ENCODE results near the gene MCAM.

MCAM gene

DNA sequence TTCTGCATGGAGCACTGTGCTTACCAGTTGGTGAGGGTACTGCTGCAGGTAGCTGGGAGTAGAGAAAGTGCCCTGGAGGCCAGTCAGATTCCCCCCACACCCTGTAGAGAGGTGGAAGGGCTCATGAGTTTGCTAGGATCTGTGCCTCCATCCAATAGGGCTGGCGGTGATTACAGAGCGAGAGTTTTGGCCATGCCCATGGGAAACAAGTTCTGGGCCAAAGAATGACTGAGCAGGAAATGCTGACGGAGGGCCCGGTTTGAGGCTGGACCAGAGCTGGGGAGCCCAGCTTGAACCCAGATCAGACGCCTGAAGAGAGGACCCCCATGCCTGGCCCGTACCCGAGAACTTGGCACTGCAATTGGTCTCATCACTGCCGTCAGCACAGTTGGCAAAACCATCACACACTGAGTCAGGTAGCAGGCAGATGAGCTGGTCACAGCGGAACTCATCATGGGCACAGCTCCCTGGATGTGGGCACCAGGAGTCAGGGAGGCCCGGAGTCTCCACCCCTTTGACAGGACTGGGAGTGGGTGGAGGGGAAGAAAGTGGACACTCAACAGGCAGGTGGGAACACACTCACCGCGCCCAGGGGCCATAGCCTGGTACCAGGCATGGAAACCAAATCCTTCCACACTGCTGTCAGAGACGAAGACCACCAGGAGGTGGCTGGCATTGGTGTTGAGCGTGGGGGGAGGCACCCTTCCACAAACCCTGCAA lies 27.5 kb upstream of the MCAM start:
- DNase-seq (ENCODE audit: low read depth in 2 of 2), result no peak

DNA sequence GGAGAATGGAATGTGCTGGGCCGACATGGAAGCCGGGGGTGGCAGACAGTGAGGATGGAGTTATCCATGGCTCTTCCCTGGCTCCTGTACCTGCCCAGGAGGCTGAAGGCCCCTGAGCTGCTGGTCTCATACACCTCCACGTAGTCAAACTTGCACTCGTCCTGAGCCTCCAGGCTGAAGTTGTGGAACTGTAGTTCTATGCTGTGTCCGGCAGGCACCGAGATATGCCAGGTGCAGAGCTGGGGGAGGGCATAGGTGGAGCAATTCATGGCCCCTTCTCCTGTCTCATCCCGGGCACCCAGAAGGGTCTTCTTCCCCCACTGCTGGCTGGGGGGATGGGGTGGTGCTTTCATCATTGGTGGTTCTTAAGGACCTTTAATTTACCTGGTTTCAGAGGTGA lies 26.8 kb upstream of the MCAM start:
- DNase-seq (ENCODE audit: low read depth in 2 of 2), result no peak

DNA sequence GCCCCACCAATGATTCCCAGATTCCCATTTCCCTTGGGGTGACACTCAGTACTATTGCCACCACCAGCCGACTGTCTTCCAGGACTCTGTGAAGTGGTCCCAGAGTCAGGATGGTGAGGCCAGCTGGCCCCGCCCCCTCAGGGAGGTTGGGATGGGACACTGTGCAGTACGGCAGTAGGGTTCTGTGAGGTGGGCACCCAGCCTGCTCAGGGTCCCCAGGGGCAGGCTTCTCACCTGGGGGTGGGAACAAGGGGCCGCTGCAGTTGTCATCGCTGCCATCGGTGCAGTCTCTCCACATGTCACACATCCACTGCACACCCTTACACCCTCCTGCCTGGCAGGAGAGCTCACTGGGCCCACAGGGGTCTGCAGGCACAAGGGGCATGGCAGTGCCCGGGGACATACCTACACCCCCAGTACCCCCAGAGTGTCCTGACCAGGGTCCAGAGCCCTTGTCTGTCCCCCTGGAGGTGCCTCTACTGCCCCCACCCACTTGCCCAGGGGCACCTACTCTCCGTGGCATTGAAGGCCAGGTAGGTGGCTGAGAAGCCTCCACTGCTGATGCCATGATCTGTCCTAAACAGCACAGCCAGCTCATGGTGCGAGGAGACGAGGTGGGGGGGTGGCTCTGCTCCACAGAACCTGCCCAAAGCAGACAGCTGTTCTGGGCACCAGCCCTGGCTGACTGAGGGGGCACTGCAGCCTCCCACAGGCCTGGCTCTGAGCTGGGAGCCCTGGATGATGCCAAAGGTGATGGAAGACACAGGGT lies 25.6 kb upstream of the MCAM start:
- DNase-seq (ENCODE audit: low read depth in 2 of 2), result no peak

DNA sequence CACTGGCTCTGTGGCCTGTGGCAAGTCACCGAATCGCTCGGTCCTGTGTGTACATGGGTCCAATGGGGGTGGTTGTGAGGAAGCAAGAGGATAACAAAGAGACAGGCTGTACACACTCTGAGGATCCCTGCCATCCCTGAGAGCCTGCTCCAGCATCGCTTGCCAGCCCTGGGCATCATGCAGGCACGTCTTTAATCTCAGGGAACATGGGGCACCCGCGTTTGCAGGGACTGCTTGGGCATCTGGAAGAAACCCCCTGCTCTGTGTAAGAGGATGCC lies 25.0 kb upstream of the MCAM start:
- DNase-seq (ENCODE audit: low read depth in 2 of 2), result no peak

DNA sequence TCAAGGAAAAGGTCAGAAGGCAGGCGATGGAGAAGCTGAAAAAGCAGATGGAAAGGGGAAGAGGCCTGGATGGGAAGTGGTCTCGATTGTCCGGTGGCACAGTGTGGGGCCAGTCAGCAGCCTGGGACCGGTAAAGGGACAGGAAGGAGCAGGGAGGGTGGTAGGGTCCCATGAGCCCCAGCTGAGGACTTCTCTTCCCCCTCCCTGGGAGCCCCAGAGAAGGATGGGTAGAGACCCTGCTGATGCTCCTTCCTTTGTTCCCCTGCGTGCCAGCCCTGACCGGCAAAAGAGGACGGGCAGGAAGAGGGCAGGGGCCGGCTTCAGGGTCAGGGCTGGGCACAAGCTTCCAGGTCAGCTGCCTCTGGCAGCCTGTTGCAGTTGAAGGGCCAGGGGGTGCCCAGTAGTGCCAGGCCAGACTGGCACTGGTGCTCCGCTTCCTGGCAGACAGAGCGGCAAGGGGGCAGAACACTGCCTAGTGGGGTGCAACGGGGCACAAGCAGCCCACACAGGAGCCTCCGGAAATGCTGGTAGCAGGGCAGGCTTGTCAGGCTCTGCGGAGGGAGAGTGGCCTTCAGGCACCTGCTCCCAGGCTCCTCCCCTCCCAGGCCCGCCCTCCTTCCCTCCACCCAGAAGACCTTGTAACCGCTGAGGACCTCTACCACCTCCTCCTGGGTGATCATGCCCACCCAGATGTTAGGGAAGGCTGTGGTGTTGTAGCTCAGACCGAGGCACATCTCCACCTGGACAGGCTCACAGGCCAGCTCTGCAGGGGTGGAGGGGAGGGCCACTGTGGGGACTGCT lies 24.5 kb upstream of the MCAM start:
- DNase-seq (ENCODE audit: low read depth in 2 of 2), result no peak

DNA sequence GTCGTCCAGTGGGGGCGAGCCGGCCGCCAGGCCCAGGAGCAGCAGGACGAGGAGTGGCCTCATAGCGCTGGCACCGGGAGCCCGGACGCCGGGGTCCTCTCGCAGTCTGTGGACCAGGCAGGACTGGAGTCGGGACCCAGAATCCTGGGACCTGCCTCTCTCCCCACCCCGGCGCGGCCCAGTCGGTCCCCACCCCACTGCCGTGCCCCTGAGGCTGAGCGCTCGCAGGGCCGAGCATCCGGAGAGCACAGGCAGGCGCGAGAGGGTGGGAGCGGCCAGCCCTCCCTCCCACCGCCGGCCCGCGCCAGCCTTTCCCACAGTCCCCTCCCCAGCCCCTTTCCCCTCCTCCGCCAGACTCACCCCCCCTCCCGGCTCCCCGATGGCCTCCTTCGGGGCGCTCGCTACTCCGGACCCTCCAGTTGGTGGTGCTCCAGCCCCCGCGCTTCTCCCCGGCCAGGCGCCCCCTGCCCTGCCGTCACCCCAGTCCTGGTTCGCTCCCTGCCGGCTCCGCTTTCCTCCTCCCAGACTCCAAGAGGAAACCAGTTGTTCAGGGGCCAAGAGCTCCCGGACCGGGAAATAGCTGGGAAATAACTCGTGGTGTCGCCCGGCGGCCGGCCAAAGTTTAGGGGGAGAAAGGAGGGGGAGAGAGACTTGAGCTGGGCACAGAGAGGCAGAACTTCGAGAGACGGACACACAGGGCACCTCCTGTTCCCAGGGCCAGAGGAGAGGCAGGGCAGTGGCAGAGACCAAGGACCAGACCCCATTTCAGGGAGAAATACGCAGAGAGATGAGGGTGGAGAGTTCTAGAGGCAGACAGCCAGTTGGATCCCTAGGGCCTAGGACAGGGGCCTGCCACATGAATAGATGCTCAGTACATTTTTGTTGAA lies 23.6 kb upstream of the MCAM start, which contains the start of gene C1QTNF5:
C1QTNF5 (minus strand) TSS at position 549 of the 887 bp plus-strand sequence; CDS start at position 63, 486 bp downstream.
- DNase-seq (ENCODE audit: low read depth in 2 of 2), result no peak

DNA sequence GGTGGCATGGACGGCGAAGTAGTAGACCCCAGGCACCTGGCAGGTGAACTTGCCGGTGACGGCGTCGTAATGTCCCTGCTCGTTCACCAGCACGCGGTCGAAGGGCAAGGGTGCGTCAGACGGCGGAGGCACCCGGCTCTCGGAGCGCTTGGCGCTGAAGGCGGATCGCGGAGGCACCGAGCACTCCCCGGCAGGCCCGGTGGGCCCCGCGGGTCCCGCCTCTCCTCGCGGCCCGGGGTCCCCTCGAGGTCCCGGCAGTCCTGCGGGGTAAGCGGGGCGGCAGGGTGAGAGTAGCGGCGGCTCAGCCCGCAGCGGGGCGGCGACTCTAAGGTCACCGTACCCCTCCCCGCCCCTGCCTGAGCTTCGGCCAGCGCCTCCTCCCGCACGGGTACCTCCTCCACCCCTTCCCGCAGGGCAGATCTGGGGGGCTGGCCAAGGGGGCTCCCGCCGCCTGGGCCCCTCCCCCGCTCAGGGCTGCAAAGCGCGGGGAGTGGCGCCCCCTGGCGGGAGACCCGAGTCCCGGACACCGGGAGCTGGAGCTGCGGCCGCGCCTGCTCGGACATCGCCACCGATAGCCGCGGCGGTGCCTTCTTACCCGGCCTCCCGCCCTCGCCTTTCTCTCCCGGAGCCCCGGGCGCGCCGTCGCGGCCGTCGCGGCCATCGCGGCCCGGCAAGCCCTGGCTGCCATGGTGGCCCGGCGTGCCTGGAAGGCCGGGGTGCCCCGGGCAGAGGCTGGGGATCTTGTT lies 22.8 kb upstream of the MCAM start:
- no peak for DNase-seq (ENCODE audit: low read depth in 2 of 2)

DNA sequence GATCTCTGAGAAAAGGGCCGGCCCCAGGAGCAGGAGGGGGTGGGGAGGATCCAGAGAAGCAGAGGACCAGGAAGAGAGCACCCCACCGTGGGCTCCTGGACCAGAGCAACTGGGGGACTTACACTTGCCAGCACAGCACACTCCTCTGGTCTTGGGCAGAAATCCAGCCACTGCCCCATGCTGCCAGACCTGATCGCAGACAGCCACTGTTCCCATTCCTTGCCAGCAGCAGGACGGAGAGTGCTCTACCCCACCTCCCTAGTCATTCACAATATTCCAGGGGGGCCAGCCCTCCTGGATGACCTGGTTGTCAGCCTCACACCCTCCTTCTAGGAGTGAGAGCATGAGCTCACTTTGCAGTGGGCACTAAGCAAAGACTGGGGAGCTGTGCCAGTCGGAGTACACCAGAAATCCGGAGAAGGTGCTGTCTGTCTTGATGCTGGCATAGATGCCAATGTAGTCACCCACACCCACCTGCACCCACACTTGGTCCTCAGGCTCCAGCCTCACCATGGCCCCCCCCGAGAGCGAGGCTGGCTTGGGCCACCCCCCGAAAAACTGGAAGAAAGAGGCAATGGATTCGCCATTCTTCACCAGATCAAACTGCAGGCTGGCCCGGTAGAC lies 22.1 kb upstream of the MCAM start:
- DNase-seq (ENCODE audit: low read depth in 2 of 2), result no peak

DNA sequence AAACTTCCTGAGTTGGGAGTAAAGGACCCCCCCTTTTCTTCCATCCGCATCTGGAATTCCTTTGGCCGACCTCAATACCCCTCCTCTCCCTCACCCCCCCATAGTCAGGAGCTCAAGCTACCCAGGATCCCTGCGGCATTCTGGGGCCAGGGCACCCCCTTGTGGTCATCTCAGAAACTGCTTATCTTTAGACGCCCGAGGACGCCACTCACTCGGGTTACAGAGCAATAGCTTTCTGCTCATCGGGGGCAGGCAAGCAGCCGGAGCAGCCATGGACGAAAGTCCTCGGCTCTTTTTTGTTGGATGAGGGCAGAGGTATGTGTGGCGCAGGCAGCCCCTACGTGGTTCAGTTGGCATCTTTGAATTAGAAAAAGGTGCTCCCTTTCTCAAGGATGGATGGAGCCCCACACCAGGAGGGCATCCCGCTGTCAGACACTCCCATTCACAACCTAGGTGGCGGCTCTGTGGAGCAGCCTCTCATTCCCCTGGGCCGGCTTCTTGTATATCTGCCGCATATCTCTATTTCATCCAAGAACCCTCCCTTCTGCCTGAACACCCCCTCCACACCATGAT lies 21.5 kb upstream of the MCAM start:
- peak in 1 of 2 donors; percentile 58 for DNase-seq (ENCODE audit: low read depth in 2 of 2)

DNA sequence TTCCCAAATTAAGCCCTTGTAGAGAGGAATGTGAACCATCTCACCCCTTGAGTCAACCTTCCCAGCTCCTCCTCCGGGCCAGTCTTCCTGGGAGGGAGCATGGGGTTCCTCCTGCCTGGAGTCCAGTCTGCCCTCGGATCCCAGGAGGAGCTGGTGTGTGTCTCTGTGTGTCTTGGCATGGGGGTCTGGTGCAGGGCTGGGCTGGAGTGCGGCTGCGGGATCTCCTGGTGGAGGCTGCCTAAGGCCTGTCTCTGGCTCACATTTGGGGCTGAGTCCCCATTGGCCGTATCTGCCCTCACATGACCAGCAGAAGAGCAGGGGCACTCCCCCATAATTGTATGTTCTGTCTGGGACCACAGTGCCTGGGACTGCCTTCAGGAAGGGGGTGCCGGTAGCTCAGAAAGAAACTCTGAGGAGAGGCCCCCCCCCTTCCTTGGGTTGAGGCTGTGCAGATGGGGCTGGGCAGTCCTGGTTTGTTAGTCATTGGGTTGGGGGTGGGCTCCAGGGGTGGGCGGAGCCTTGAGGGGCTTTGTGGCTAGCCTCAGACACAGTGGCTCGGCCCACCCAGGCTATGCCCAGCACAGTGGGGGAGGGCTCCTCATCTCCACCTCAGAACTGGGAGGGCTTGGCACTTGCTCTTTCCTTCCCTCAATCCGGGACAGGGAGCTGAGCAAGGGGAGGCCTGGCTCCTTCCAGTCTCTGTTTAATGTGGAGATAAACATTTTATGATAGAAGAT lies 20.8 kb upstream of the MCAM start:
- DNase-seq (ENCODE audit: low read depth in 2 of 2), result no peak

DNA sequence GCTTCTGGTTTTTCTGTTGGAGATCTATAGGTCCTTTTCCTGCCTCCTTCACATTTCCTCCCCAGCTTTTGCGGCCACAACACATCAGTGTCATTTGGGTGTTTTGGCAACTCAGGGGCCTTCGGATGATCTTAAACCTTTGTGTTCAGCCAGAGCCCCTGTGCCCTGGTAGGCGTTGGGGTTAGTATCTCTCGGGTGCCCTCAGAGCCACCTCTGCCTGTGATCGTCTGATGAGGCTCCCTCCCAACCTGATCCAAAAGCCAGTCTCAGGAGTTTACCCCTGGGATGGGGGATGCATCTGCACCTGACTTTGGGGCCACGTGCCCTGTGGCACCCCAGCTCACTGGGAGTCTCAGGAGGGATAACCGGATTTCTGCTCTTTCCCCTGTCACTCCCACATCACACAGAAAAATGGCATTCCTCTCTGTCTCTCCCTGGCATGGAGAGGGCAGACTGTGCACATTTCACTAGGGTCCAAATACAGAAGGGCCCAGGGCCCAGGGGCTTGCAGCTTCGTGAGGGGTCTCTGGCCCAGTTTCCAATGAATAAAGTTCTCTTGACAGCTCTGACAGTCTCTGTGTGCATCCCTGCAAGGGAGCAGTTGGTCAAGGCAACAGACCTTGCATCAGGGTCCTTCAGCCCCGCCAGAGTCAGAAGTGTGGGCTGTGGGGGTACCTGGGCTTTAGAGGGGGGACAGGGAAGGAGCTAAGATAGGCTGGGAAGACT lies 20.0 kb upstream of the MCAM start:
- DNase-seq (ENCODE audit: low read depth in 2 of 2), result no peak

DNA sequence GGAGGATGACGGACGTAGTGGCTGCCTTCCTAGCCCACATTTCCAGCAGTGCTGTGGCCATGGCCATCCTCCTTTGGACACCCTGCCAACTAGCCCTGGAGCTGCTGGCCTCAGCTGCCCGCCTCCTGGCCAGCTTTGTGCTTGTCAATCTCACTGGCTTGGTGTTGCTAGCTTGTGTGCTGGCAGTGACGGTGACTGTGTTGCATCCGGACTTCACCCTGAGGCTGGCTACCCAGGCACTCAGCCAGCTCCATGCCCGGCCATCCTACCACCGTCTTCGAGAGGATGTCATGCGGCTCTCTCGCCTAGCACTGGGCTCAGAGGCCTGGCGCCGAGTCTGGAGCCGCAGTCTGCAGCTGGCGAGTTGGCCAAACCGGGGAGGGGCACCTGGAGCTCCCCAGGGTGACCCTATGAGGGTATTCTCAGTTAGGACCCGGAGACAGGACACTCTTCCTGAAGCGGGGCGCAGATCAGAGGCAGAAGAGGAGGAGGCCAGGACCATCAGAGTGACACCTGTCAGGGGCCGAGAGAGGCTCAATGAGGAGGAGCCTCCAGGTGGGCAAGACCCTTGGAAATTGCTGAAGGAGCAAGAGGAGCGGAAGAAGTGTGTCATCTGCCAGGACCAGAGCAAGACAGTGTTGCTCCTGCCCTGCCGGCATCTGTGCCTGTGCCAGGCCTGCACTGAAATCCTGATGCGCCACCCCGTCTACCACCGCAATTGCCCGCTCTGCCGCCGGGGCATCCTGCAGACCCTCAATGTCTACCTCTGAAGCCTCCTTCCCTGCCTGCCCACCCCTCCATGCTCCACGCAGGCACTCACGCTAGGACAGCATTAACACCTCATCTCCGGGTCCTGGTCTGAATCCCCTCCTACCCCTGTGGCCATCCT lies 19.0 kb upstream of the MCAM start:
- no peak for DNase-seq (ENCODE audit: low read depth in 2 of 2)

DNA sequence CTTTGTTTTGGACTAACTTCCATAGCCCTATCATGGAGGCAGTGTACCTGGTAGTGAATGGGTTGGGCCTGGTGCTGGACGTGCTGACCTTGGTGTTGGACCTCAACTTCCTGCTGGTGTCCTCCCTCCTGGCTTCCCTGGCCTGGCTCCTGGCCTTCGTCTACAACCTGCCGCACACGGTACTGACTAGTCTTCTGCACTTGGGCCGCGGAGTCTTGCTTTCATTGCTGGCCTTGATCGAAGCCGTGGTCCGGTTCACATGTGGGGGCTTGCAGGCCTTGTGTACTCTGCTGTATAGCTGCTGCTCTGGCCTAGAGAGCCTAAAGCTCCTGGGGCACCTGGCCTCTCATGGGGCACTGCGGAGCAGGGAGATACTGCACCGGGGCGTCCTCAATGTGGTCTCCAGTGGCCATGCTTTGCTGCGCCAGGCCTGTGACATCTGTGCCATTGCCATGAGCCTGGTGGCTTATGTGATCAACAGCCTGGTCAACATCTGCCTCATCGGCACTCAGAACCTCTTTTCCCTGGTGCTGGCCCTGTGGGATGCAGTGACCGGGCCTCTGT lies 18.2 kb upstream of the MCAM start:
- DNase-seq (ENCODE audit: low read depth in 2 of 2), result no peak

DNA sequence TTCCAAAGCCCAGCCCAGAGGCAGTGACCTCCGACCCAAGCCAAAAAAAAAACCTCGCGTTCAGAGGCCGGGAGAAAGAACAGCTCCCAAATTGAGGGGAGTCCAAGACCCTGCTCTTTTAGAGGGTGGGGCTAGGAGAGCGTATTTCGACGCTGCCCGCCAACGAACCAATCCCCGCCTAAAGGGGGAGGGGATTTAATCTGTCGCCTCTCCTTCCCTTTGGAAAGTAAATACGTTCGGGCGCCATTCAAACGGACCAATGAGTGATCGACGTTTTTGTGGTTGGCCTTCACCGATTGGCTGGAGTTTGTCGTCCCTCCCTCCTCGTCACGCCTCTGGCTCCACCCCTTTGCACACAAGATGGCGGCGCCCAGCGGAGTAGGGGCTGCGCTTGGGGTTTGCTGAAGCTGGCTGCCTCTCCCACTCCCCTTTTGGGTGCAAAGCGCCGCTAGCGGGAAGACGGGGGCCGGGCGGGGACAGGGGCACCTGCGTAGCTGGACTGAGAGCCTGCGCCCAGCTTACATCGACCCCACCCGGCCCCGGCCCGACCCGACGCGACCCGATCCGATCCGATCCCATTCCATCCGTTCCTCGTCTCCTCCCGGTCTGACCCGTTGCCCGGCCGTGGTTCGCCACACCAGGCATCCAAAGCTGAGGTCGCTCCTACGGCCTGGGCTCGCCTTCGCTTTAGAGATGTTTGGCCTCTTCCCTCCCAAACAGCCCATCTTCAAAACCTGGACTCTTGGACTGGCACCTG lies 17.4 kb upstream of the MCAM start, which contains the start of gene RNF26:
RNF26 (plus strand) TSS at position 354 of the 757 bp plus-strand sequence. CDS start 596 bp downstream, outside the sequence.
- peak; percentile 86 for DNase-seq (ENCODE audit: low read depth in 2 of 2)

DNA sequence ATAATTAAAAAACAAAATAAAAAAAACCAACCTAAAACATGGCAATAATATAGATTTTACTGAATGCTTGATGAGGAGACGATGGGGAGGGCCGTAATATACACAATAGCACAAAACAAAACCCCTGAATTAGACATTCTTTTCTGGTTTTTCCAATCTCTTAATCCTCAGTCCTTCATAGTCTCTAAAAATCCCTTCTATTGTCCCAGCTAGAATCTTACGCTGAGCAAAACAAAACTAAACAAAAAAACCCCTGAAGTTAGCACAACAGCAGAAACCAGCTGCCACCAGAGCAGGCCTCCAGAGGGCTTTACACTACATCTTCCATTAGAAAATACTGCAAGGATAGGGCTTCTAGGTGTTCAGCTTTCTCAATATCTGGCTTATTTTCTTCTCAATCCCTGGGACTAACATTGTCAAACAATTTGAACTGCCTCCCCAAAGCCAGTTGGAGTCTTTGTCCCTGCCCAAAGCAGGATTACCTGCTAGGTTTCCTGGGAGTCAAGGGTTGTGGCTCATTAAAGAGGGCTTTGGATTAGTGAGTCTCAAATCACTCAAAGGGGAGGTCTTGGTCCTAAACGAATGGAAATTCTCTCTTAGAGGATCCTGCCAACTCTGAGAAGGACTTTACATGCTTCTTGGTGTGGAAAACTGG lies 15.3 kb upstream of the MCAM start:
- no peak for DNase-seq (ENCODE audit: low read depth in 2 of 2)

DNA sequence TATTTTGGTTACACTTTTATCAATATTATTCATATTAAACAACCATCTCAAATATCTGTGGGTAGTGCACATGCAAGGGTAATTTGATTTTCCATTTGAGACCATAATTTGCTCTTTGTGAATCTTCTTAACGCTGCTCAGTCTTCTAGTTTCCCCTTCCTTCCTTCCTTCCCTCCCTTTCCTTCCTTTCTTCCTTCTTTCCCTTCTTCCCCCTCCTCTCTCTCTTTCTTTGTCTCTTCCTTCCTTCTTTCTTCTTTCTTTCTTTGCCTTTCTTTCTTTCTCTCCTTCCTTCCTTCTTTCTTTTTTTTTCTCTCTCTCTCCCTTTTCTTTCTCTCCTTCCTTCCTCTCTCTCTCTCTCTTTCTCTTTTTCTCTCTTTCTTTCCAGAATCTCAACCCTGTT lies 13.3 kb upstream of the MCAM start:
- no peak for DNase-seq (ENCODE audit: low read depth in 2 of 2)
